ENCODE data around the gene MFGE8. TPM values are rescaled to one million over a fixed set of nuclear protein-coding genes. Genes with fewer than 3 reads are reported as not detected.

The MFGE8 gene
- total and polyA plus RNA-seq, 9 of the 15 experiments (the other 6 are each of a cell fraction or from before 2014, with no cell fraction given) = 2.3 to 142 (median 62.3) TPM

GRCh38 chr15:88911766-88912118, 1.4 kb downstream of the MFGE8 start (continued):
- no peak for TF ChIP-seq ZNF274 (IDR thresholded peaks at IDR 0.05; ENCODE audit: borderline replicate concordance, low read depth, low read length)
- TF ChIP-seq, protein P1, sequence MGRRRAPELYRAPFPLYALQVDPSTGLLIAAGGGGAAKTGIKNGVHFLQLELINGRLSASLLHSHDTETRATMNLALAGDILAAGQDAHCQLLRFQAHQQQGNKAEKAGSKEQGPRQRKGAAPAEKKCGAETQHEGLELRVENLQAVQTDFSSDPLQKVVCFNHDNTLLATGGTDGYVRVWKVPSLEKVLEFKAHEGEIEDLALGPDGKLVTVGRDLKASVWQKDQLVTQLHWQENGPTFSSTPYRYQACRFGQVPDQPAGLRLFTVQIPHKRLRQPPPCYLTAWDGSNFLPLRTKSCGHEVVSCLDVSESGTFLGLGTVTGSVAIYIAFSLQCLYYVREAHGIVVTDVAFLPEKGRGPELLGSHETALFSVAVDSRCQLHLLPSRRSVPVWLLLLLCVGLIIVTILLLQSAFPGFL (CRISPR knock-in tag; IDR thresholded peaks at IDR 0.05) = no peak
- no peak for TF ChIP-seq CBX5 (IDR thresholded peaks at IDR 0.05; ENCODE audit: borderline replicate concordance, low read depth)
- TF ChIP-seq SRSF1 (IDR thresholded peaks at IDR 0.05; ENCODE audit: low read depth, low read length) = no peak
- no peak for TF ChIP-seq POU5F1 (IDR thresholded peaks at IDR 0.05; ENCODE audit: borderline replicate concordance, low read depth, low read length, partially characterized antibody)
- TF ChIP-seq HMG20A (CRISPR knock-in tag; conservative IDR thresholded peaks at IDR 0.05) = no peak
- TF ChIP-seq NR2C1 (IDR thresholded peaks at IDR 0.05) = no peak
- TF ChIP-seq NR2C1 (tag; IDR thresholded peaks at IDR 0.05) = no peak
- no peak for TF ChIP-seq GTF2B (IDR thresholded peaks at IDR 0.05; ENCODE audit: extremely low read depth, insufficient read length)
- TF ChIP-seq ZBTB33 (CRISPR knock-in tag; IDR thresholded peaks at IDR 0.05) = no peak
- no peak for TF ChIP-seq KLF1 (tag; IDR thresholded peaks at IDR 0.05)
- no peak for TF ChIP-seq CBX8 (IDR thresholded peaks at IDR 0.05; ENCODE audit: borderline replicate concordance, extremely low read depth, low read depth, low read length, poor library complexity, severe bottlenecking)
- TF ChIP-seq EP400 (IDR thresholded peaks at IDR 0.05) = no peak
- no peak for TF ChIP-seq ELK1 (CRISPR knock-in tag; IDR thresholded peaks at IDR 0.05)
- no peak for TF ChIP-seq SIN3A (IDR thresholded peaks at IDR 0.05; ENCODE audit: borderline replicate concordance in 2 of 2, control insufficient read depth in 1 of 2, low read depth in 2 of 2, low read length in 2 of 2)
- TF ChIP-seq CBX3 (IDR thresholded peaks at IDR 0.05; ENCODE audit: borderline replicate concordance in 1 of 2, low read length in 2 of 2) = no peak; a peak in 1 of 3 replicates
- no peak for TF ChIP-seq NFRKB (IDR thresholded peaks at IDR 0.05; ENCODE audit: low read depth)
- no peak for TF ChIP-seq TCF7L2 (IDR thresholded peaks at IDR 0.05; ENCODE audit: low read depth, low read length)
- no peak for TF ChIP-seq C11orf30 (IDR thresholded peaks at IDR 0.05; ENCODE audit: low read depth)

Measured in K562 (cell line).